Lower leg skin (tissue), 4 donors: Measurements from ENCODE around the gene VENTX. TPM values are rescaled to one million over a fixed set of nuclear protein-coding genes. Genes with fewer than 3 reads are reported as not detected.
"Not testable (repeated sequence)": the region's sequence is repeated elsewhere in the genome, so short reads cannot be mapped to it uniquely, and the experiment has no call there.

Experiments used
- DNase-seq, 2 donors: peaks; one replicate each; pipeline ENCODE4 v3.0.0-alpha.2; 2019; ENCODE audit warnings: low spot score in 2 of 2
- H3K4me3 ChIP-seq: fragments of 200-600 bp; sonication (generic); 2 replicates; pipeline ENCODE4 v1.5.1; 2017; ENCODE audit warnings: mild to moderate bottlenecking, low read depth; ENCODE audit not compliant: poor library complexity, severe bottlenecking
- POLR2A ChIP-seq, 2 donors: fragments of 450-650 bp; IDR thresholded peaks; one replicate each; pipeline ENCODE4 v1.6.1; 2016 to 2017; ENCODE audit warnings: antibody characterized with exemption in 2 of 2, mild to moderate bottlenecking in 1 of 2, moderate library complexity in 1 of 2
- WGBS, 2 donors: methylation state at CpG; one replicate each; pipeline ENCODE4 v1.1.5; 2018; 5-methylcytosine and 5-hydroxymethylcytosine counted together
- intact Hi-C: fragments of 100-400 bp; cut with DNase I; formaldehyde crosslinking; loops from one replicate; pipeline ENCODE4 v1.15.0; 2023; ENCODE audit warnings: low total_unique reads
- total RNA-seq, 4 donors: library from RNA; depleted of rRNA; stranded (reverse); fragments of >200 nt; gene quantifications; one replicate each; pipeline ENCODE4 v1.1.0, GENCODE V29; 2016
- TF ChIP-seq, protein P1 (sequence below), 3 donors: fragments of 450-650 bp; IDR thresholded peaks; one replicate each; pipeline ENCODE4 v1.5.1; 2016; ENCODE audit warnings: antibody characterized with exemption in 3 of 3, mild to moderate bottlenecking in 3 of 3, moderate library complexity in 2 of 3

VENTX gene
- total RNA-seq, 4 donors from 2014 or later, result 0.42 to 0.65 TPM; not detected in 2

DNA sequence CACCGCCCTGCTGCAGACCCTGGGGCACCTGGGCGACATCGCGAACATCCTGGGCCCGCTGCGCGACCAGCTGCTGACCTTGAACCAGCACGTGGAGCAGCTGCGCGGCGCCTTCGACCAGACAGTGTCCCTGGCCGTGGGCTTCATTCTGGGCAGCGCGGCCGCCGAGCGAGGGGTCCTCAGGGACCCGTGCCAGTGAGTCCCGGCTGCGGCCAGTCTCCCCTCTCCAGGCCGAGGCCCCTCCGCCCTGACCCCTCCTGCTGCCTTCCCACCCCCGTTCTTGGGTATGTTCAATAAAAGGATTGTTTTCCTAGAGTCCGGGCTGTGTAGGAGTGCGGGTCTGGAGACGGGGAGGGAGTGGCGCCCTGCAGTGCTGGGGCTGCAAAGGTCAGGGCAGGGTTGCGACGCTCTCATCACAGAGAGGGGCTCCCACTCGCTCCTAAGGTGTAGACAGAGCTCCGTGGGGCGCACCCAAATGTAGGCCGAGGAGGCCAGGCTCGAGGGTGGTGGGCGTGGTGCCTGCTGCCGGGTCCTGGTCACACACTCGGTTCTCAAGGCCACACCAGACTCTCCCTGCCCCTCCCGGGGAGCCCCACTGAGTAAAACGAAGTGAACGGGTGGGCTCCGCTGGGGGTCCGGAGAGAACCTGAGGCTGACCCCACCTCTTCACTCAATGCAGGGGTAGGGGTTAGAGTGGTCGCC, 6.3 kb upstream of the VENTX start:
- intact Hi-C loops, result no loop called here
- TF ChIP-seq POLR2A (IDR thresholded peaks at IDR 0.05), result no peak
- TF ChIP-seq, protein P1, sequence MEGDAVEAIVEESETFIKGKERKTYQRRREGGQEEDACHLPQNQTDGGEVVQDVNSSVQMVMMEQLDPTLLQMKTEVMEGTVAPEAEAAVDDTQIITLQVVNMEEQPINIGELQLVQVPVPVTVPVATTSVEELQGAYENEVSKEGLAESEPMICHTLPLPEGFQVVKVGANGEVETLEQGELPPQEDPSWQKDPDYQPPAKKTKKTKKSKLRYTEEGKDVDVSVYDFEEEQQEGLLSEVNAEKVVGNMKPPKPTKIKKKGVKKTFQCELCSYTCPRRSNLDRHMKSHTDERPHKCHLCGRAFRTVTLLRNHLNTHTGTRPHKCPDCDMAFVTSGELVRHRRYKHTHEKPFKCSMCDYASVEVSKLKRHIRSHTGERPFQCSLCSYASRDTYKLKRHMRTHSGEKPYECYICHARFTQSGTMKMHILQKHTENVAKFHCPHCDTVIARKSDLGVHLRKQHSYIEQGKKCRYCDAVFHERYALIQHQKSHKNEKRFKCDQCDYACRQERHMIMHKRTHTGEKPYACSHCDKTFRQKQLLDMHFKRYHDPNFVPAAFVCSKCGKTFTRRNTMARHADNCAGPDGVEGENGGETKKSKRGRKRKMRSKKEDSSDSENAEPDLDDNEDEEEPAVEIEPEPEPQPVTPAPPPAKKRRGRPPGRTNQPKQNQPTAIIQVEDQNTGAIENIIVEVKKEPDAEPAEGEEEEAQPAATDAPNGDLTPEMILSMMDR (IDR thresholded peaks at IDR 0.05), result no peak
- H3K4me3 ChIP-seq, result no peak overlapping the region
- no peak for DNase-seq
- 22 to 40% methylated on average over 28 to 38 of the region's 44 CpGs for WGBS, 2 donors

DNA sequence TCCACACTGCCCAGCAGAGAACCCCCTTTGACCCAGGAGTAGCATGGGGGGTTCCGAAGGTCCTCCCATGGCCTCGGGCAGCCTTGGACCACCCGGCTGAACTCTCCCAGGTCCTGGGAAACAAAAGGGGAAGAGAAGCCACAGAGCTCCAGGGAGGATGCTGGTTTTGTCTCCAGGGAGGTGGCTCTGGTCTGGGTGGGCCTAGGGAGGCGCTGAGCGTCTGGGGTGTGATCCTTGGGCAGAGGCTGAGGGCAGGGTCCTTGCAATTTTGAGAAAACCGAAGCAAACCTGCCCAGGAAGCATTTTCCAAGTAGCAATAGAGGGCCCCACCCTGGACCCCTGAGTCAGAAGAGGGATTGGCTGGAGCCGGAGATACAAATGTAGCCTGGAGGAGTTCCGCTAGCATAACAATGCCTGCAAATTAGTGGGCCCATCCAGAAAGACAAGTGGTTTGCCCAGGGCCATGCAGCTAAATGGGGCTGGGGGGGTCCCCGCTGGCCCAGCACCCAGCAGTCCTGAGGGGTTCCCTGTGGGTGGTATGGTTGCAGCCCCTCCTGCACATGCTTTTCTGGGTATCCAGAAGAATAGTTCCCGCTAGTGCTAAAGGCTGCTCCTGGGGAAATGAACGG, 5.6 kb upstream of the VENTX start:
- intact Hi-C loops, result no loop called here
- DNase-seq, result no peak
- no peak for TF ChIP-seq POLR2A (IDR thresholded peaks at IDR 0.05)
- TF ChIP-seq, protein P1 (IDR thresholded peaks at IDR 0.05), result no peak
- 35 to 39% methylated on average over 8 to 11 of the region's 11 CpGs for WGBS, 2 donors
- no peak overlapping the region for H3K4me3 ChIP-seq

DNA sequence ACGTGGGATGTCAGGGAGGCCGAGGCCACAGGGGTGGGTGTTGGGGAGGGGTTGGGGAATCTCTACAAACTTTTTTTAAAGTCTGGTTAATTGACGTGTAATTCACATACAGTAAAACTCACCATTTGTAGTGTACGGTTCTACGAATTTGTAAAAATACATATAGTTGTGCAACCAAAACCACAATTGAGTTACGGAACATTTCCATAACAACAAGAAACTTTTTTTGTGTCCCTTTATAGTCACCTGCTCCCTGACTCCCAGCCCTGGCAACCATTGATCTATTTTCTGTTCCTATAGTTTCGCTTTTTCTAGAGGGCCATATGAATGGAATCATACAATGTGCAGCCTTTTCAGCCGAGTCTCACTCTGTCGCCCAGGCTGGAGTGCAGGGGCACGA, 2.9 kb upstream of the VENTX start:
- DNase-seq, H3K4me3 ChIP-seq, intact Hi-C loops: not testable (repeated sequence)
- 50 to 56% methylated on average over 9 to 10 of the region's 10 CpGs for WGBS, 2 donors

DNA sequence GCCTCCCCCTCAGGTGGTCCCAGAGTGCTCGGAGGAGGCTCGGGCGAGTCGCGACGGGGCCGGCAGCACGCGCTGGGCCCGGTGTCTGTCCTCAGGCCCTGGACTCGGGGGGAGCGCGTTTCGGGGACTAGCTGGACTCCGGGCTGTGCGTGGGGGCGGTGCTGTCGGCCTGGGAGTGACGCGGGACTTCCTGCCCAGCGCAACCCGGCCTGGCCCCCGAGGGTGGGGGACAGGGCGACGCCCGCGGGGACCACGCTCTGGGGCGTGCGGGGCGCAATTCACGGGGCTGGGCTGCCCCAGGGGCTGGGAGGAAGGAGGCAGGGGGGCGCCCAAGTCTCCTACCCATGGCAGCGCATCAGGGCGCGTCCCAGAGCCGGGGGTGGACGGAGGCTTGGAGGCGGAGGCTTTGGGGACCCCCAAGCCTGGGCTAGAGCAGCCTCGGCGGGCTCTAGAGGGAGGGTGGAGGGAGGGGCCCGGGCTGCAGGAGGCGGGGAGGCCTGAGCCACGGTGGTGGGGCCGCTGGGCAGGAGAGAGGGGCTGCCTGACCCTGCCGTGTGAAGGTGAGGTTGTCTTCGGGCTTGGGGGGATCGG, 2.3 kb upstream of the VENTX start:
- TF ChIP-seq, protein P1 (IDR thresholded peaks at IDR 0.05), result no peak
- TF ChIP-seq POLR2A (IDR thresholded peaks at IDR 0.05), result no peak
- H3K4me3 ChIP-seq, result no peak overlapping the region
- no peak for DNase-seq
- 3 to 10% methylated on average over 17 to 40 of the region's 48 CpGs for WGBS, 2 donors
- intact Hi-C loops, result no loop called here

DNA sequence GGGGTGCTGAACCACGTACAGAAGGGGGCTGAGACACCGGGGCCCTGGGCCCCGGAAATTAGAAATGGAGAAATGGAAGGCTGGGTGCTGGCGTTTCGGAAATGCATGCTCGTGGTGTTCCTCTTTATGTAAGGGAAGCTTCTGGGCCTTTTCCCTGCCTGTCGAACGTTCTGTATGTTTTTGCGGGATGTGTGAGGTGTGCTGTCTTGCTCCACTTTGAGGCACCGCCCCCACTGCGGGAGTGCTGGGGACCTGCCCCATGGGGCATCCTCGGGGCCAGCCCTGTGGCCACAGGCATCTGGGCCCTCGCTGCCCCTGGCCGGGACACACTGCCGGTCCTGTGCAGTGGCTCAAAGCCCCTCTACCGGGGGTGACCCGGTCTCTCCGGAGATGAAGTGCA, 1.7 kb upstream of the VENTX start:
- intact Hi-C loops, result no loop called here
- TF ChIP-seq POLR2A (IDR thresholded peaks at IDR 0.05), result no peak
- TF ChIP-seq, protein P1 (IDR thresholded peaks at IDR 0.05), result no peak
- 2 to 3% methylated on average over 15 to 18 of the region's 18 CpGs for WGBS, 2 donors
- no peak overlapping the region for H3K4me3 ChIP-seq
- DNase-seq, result no peak

DNA sequence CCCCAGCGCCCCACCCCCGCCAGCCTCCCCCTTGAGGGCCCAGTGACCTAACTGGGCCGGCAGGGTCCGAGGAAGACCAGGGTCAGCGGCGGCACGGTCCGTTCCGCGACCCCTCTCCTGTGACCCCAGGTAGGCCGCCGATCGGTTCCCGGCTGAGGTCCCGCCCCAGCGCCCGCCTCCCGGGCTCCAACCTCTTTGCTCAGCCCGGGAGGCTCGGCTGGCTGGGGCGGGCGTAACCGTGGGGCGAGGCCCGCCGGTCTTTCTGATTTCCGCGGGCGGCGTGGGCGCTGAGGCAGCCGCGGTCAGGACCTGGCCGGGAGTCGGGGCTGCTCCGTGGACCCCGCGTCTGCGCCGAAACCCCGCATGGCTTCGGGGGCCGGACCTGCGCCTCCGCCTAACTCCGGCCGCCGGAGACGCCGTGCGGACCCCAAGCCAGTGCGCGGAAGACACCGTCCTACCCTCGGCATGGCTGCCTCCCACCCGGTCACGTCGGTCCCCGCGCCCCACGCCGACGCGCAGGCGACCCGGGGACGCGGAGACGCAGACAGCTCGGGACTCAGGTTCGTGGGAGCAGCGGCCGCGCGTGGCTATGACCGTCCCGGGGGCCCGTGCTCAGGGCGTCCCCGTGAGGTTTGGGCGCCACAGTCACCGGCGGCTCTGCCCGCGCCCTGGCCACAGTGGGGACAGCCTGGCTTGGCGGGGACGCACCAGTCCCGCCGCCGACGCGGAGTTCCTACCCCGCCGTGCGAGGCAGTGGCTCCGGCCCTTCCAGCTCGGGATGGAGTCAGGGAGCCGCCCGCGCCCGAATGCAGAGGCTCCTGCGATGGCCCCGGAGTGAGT, 1.0 kb upstream of the VENTX start:
- no peak for DNase-seq
- TF ChIP-seq, protein P1 (IDR thresholded peaks at IDR 0.05), result no peak
- TF ChIP-seq POLR2A (IDR thresholded peaks at IDR 0.05), result no peak
- 1 to 4% methylated on average over 34 to 40 of the region's 103 CpGs for WGBS, 2 donors
- intact Hi-C loops, result no loop called here
- no peak overlapping the region for H3K4me3 ChIP-seq
